Measurements from ENCODE around the gene BAD.

The BAD gene

DNA sequence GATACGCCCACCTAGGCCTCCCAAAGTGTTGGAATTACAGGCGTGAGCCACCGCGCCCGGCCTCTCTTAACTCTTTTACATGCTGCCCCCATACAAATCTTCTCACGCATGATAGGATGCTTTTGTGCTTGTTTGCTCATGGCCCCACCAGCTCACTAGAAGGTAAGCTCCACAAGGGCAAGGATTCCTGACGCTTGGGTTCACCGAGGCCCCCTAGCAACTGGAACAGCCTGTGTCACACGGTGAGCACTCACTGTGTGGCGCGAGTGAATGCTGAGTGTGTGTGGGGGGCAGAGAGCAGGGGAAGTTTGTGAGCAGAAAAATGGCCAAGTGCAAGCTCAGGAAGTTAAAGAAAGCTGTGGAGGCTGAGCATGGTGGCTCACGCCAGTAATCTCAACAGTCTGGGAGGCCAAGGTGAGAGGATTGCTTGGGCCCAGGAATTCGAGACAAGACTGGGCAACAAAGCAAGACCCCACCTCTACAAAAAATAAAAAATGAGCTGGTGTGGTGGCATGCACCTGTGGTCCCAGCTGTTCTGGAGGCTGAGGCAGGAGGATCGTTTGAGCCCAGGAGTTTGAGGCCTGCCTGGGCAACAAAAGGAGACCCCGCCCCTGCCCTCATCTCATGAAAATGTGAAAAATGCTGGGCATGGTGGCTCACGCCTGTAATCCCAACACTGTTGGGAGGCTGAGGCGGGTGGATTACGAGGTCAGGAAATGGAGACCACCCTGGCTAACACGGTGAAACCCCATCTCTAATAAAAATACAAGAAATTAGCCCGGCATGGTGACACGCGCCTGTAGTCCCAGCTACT lies 2.3 kb downstream of the BAD start:
- no peak for DNase-seq (ENCODE audit: low read depth in 2 of 3, low spot score in 2 of 3)

- DNase-seq (ENCODE audit: low read depth in 2 of 3, low spot score in 2 of 3), result no peak
Observed at GRCh38 chr11:64278576-64279190, 5.8 kb downstream of the BAD start.

GRCh38 chr11:64276653-64277431 lies 7.6 kb downstream of the BAD start:
- no peak for DNase-seq (ENCODE audit: low read depth in 2 of 3, low spot score in 2 of 3)

DNA sequence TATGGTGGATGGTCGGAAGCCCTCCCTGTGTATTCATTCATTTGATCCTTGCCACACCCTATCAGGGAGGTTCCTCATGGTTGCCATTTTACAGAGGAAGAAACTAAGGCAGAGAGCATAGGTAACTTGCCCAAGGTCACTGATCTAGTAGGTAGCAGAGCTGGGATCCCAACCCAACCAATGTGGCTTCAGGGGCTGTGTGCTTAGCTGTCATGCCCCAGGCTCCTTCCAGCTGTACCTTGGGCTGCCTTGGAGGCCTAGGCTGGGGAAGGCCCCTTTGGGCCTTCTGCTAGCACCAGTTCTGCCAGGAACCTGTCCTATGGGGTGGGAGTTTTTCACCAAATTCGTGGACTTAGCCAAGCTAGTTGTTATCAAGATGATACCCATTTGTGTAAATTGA lies 8.6 kb downstream of the BAD start:
- DNase-seq (ENCODE audit: low read depth in 2 of 3, low spot score in 2 of 3), result no peak

GRCh38 chr11:64275031-64275800 lies 9.2 kb downstream of the BAD start:
- DNase-seq (ENCODE audit: low read depth in 2 of 3, low spot score in 2 of 3), result no peak

GRCh38 chr11:64269540-64270220 lies 14.8 kb downstream of the BAD start:
- peak; percentile 89 to 98 (median 96) for DNase-seq (ENCODE audit: low read depth in 2 of 3, low spot score in 2 of 3)

DNA sequence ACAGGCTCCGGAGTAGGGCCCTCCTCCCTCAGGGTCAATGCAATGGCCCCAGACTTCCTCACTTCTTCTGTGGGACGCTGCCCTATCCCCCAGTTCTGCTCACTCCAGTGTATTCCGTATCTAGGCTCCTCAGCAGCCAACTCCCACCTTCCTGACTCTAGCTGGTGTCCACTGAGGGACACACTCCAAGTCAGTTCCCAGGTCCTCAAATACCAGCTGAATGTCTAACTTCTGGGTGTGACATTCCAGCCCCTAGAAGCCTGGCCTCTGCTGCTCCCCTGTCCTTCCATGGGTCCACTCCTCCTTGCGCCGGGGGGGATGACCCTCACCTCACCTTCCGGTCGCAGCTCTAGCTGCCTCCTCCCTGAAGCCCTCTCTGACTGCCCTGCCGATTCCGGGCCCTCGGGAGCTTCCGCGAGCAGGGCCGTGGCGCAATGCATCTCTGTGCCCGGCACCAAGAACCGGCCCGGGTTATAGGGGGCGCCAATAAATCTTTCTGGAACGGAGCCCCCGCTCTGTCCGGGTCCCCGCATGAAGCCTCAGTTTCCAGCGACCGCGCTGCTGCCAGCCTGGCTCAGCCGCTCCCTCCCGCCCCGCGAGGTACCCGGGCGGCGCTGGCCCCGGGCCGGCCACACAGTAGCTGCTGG lies 15.4 kb downstream of the BAD start:
- DNase-seq (ENCODE audit: low read depth in 2 of 3, low spot score in 2 of 3), result peak in 2 of 3 experiments; percentile 19 to 38

DNA sequence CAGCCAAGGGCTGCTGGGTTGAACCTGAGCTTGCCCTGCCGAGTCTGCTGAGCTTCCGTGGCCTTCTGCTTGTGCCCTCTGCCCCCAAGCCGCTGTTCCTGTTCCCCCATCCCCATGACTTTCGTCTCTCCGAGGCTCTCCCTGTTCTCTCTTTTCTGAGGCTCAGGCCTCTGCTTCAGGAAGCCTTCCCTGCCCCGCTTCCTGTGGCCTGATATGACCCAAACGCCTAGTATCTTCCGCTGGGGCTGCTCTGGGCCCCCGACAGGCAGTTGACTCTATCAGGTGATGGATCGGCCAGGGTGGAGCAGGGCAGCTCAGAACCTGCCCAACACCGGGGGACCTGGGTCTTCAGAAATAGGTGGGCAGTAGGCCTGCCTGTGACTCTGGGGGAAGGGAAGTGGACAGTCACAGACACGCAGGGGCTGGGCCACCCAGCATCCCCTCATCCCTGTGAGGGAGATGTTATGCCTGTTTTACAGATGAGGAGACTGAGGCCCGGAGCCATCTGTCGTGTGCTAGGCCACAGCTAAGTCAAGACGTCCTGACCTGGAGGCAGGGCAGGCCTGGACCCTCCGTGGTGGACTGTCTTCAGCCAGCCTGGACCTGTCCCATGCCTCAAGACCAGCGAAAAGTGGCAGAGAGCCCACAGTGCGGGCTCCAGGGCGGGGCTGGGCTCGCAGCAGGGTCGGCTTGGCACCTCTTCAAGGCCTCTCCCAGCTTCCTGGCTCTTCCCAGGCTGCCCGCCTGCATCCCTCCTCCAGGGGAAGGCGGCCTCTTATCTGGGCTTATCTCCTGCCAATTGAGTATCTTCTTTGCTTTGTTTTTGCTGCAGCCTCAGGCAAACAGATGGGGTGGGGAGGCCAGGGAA lies 16.2 kb downstream of the BAD start:
- no peak for DNase-seq (ENCODE audit: low read depth in 2 of 3, low spot score in 2 of 3)

DNA sequence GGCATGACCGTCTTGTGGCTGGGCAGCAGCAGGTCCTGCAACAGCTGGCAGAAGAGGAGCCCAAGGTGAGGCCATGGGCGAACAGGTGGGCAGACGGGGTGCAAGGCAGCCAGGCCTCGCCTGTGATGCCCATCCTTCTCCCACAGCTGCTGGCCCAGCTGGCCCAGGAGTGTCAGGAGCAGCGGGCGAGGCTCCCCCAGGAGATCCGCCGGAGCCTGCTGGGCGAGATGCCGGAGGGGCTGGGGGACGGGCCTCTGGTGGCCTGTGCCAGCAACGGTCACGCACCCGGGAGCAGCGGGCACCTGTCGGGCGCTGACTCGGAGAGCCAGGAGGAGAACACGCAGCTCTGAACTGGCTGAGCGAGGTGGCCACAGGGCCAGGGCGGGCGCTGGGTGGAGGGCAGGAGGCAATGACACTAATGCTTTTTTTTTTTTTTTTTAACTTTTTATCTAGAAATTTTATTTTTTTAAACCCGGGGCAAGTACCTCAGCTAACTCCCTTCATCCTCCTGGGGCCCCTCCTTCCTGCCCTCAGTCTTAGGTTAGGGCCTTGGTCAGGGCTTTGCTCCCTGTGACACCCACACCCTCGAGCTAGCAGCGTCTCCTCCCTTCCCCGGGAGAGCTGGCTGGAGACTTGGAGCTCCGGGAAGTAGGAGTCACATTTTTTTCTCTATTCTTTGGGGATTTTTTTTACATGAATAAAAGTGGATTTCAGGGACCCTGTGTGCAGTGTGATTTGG lies 17.1 kb downstream of the BAD start:
- no peak for DNase-seq (ENCODE audit: low read depth in 2 of 3, low spot score in 2 of 3)

DNA sequence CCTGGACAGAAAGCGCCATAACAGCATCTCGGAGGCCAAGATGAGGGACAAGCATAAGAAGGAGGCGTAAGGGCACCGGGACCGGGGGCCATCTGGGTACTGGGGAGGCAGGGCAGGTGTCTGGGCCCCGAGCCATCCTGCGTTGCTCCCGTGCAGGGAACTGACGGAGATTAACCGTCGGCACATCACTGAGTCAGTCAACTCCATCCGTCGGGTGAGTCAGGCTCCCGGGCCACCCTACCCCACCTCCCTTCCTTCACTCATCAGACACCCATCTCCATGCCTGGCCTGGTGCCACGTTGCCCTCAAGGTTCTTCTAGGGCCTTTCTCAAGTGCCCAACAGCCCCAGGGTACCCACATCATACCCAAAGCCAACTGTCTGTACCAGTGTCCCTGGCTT lies 18.1 kb downstream of the BAD start:
- no peak for DNase-seq (ENCODE audit: low read depth in 2 of 3, low spot score in 2 of 3)

GRCh38 chr11:64265176-64266160 lies 19.0 kb downstream of the BAD start:
- DNase-seq (ENCODE audit: low read depth in 2 of 3, low spot score in 2 of 3), result no peak

DNA sequence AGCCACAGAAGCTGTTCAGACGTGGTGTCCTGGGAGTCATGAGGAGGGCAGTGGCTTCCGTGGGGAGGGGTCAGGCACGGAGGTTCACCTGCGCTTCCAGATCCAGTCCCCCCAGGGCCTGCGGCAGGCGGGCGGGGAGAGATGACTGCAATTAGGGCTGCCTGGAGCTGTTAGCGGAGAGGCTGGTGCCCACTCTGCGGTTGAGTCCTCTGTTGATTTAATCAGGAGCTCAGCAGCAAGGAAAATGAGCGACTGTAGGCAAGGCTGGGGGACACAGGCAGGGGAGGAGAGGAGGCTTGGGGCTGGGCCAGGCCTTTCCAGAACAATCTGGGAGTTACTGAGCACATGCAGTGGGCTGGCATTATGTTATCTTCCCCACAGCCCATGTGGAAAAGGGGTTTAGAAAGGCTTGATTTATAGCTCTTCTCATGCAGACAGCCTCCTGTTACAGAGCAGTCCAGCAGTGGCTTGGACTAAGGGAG lies 20.1 kb downstream of the BAD start:
- no peak for DNase-seq (ENCODE audit: low read depth in 2 of 3, low spot score in 2 of 3)

GRCh38 chr11:64263947-64264317 lies 20.5 kb downstream of the BAD start:
- no peak for DNase-seq (ENCODE audit: low read depth in 2 of 3, low spot score in 2 of 3)

- DNase-seq (ENCODE audit: low read depth in 2 of 3, low spot score in 2 of 3), result no peak
Observed at GRCh38 chr11:64263021-64263946, 21.2 kb downstream of the BAD start.

DNA sequence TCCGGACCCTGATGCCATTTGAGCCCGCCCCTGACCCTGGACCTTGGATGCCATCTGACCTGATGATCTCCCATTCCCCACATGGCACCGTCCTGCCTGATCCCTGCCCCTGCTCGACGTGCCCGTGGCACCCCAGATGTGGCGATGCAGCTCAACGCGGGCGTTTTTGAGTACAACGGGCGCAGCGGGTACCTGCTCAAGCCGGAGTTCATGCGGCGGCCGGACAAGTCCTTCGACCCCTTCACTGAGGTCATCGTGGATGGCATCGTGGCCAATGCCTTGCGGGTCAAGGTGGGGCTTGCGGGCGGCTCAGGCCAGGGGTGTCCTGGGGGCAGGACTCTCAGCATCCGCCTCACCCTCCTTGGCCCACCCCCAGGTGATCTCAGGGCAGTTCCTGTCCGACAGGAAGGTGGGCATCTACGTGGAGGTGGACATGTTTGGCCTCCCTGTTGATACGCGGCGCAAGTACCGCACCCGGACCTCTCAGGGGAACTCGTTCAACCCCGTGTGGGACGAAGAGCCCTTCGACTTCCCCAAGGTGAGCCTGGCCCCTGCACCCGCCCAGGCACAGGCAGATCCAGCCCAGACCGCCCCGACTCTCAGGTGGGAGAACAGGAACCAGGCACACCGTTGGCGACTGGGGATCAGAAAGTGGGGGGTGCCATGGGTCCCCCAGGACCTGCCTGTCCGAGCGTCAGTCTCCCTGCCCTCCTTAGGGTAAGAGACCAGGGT lies 22.0 kb downstream of the BAD start:
- DNase-seq (ENCODE audit: low read depth in 2 of 3, low spot score in 2 of 3), result no peak

All from activated CD8-positive, alpha-beta memory T cell treated with anti-CD3 and anti-CD28 coated beads for 48 hours (primary cell).